GM21619 (cell line): ENCODE measurements around the gene TRIM17.
A peak's percentile ranks its signal among the peaks of the same experiment; 100 is the strongest.
"Not testable (repeated sequence)": the region's sequence is repeated elsewhere in the genome, so short reads cannot be mapped to it uniquely, and the experiment has no call there.

Source experiments
- ATAC-seq: cut with Tn5 transposase; IDR thresholded peaks from one replicate; pipeline ENCODE4 v1.9.1; 2021; ENCODE audit not compliant: unreplicated experiment

Gene TRIM17

DNA sequence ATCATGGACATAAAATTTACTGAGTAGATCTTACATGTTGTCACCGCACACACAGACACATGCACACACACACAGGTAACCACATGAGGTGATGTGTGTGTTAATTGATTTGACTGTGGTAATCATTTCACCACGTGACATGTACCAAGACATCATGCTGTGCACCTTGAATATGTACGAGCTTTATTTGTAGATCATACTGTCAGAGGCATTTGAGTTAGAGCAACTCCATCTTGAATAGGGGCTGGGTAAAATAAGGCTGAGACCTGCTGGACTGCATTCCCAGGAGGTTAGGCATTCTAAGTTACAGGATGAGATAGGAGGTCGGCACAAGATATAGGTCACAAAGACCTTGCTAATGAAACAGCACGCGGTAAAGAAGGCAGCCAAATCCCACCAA is 31.7 kb upstream of the TRIM17 start:
- no peak for ATAC-seq

DNA sequence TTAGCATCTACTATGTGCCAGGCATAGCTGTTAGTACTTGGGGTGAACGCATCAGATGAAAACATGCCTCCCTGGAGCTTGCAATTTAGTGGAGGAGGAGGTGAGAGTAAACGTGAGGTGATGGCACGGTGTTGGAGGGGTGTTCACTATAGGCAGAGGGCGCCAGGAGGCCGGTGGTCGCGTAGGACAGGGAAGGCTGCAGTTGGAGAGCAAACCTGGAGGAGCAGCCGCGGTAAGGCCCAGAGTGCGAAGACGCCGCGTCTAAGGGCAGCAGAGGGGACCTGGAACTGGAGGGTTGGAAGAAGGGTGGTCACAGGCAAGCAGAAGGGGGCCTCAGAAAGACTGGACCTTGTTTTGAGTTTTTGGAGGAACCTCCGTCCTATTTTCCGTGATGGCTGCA is 30.2 kb upstream of the TRIM17 start:
- no peak for ATAC-seq

DNA sequence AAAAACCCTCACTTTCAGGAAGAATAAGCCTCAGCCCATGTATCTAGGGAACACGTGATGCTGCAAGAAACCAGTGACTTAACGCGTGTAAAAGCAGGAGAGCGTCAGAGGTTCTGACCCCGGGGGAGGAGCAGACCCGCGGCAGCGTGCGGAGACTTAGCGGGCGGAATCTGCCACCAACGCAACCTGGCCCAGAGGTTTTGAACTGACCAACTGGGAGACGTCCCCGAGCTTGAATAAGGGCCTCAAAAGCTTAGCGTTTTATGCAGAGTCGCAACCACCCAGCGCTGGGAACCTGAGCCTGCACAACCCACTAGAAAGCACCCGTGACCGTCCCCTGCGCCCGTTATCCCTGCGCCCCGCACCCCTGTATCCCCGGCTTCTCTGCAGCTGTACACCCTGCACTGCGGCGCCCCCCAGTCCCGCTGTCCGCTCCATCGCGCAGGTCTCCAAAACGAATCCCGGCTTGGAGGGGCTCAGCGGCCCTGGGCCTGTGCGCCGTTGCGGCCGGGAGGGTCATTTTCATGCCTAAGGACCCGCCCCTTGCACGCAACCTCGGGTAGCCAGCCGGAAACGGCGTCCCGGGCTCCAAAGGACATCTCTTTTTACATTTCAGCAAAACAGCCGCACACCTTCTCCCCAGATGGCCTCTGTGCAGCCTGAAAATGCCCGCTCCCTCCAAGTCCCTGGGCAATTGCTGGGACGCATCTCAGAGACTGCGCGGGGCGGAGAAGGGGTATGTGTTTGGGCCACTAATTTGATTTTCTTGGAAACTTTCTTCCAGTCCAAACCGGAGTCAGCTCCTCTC is 29.4 kb upstream of the TRIM17 start:
- peak; percentile 74 for ATAC-seq

DNA sequence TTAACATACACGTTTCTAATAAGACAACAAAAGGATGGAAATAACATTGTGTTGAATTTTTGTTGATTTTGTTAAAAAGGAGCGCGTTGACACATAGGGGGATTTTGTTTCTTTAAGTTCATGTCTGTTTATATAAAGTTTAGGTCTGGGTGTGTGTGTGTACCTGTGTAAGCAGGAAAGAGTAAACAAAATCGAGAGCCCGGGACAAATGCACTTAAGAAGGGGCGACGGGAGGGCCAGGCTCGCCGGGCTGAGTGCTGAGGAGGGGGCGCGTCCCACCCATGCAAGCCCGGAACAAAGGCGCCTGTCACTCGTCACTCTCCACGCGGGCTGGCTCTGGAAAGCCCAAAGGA is 28.8 kb upstream of the TRIM17 start:
- no peak for ATAC-seq

DNA sequence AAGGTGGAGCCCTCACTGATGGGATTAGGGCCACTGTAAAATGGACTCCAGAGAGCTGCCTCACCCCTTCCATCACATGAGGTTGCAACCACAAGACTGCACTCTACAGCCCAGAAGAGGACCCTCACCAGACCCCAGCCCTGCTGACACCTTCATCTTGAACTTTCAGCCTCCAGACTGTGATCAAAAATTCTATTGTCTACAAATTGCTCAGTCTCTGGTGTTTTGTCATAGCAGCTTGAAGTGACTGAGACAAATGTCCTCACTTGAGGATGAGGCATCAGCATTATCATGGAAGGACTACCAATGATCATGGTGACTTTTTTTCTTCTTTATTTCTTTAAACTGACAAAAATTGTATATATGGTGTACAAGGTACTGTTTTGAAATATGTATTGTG is 26.7 kb upstream of the TRIM17 start:
- ATAC-seq, result no peak

DNA sequence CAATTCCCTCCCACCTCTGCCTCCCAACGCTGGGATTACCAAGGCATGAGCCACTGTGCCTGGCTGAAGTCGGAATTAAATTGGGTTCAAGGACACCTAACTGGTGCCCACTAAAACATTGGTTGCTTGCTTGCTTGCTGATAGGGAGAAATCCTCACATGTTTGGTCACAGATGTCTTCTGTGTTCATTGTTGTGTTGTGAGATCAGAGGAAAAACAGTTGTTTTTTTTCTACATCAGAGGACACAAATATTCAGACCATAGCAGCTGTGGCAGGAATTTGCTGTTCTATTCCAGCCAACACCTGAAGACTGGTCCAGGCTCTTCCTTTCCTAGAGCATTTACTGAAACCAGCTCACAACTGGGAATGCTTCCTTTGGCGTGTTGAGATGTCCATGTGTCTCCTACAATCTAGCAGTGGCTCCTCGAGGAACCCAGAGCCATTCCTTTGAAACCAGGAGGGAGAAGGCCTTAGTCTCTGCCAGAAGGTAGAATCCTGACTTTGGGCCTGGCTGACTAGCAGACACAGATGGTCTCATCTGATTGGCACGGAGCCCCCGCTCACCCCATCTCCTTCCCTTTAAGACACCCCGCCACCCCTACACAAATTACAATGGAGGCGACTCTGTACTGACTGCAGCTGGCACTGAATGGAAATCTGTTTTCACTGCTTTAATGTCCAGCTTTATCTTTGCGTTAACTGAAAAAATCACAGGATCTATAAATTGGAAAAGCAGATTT is 24.3 kb upstream of the TRIM17 start:
- ATAC-seq, result no peak

DNA sequence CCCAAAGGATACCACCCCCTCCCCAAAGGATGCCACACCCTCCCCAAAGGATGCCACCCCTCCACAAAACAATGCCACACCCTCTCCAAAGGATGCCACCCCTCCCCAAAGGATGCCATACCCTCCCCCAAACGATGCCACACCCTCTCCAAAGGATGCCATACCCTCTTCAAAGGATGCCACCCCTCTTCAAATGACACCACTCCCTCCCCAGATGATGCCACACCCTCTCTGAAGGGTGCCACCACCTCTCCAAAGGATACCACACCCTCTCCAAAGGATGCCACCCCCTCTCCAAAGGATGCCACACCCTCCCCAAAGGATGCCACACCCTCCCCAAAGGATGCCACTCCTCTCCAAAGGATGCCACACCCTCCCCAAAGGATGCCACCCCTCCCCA is 21.6 kb upstream of the TRIM17 start:
- ATAC-seq, result no peak

DNA sequence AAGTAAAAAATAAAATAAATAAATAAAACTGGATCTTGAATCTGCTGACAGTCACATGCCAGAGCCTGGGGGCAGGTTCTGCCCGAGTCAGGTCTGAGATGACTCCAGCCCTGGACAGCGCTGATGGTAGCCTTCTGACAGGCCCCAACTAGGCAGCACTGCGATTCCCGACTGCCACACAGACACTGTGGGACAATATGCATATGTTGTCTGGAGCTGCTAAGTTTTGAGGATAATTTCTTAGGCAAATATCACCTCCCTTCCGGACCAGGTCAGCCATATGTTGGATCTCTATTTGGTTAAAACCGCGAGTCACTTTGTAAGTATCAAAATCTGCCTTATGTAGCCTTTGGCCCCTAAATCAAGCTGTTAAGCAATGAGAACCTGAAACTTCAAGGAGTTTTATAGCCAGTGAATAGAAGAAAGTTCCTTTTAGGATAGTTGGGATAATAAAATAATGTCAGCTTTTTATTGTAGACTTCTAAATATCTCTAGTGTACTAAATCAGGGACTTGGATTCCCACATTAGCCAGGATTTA is 20.8 kb upstream of the TRIM17 start:
- no peak for ATAC-seq

DNA sequence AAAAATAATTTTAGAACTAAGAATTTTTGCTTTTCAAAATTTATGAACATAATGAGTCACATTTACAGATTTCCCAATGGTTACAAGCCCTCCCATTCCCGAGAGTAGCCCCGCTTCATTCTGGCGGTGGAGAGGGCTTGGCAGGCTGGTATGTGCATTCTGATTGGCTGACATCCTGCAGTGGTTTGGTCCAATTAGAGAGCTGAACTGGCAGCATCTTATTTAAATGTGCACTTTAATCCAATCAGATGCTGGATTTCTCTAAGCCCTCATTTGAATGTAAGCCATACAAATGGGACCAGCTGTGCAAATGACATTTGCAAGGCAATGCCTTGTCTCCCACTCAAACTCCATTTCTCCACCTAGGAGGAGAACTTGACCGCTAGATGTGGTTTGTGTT is 18.0 kb upstream of the TRIM17 start:
- ATAC-seq, result no peak

DNA sequence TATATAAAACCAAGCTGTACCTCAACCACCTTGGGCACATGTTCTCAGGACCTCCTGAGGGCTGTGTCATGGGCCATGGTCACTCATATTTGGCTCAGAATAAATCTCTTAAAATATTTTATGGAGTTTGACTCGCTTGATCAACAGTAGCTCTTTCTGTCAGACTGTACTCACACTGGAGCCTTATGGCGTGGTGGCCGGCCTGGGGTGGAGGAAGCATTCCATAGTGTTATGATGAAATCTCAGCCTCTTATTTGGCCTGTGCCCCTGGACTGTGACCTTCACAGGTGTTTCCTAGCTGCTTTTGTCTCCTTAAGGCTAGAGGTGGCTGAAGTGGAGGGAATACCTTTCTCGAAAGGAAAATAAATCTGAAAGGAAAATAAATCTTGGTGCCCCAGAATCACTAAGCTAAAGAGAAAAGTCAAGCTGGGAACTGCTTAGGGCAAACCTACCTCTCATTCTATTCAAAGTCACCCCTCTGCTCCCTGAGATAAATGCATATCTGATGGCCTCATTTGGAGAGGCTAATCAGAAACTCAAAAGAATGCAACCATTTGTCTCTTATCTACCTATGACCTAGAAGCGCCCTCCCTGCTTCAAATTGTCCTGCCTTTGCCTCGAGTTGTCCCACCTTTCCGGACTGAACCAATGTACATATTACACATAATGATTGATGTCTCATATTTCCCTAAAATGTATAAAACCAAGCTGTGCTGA is 16.8 kb upstream of the TRIM17 start:
- ATAC-seq, result not testable (repeated sequence)

DNA sequence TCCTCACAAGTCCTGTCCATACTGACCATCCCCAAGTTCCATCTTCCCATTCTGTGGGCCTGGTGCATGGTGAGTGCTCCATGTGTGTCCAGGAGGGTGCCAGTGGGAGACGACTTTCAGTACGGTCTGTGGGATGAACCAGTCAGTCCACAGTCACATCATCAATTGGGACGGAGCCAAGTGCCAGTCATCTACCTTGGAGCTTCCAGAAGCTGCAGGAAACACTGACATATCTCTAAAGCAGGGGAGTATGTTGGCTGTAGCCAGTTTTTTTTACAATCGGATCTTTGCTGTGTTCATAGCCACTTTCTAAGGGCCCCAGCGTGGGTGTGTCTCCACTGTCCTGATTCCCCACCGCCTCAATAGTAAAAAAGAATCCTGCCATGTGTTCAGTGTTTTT is 13.6 kb upstream of the TRIM17 start:
- ATAC-seq, result no peak

DNA sequence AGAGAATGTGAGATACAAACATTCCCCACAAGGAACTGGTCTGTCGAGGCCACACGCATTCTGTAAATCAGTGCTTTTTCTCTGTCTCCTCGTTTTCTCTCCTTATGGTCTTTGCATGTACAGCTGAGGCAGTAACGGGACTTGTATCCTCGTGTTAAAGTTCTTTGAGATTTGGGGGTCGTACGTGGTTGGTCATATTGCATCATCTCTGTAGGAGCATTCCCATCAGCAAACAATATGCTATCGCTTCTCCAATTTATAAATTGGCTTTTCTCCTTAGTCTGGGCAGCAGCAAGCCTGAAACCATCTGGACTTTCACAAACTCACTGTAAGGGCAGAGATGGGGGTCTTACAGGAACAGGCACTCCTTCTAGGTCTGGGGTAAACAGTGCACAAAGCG is 13.0 kb upstream of the TRIM17 start:
- ATAC-seq, result no peak

DNA sequence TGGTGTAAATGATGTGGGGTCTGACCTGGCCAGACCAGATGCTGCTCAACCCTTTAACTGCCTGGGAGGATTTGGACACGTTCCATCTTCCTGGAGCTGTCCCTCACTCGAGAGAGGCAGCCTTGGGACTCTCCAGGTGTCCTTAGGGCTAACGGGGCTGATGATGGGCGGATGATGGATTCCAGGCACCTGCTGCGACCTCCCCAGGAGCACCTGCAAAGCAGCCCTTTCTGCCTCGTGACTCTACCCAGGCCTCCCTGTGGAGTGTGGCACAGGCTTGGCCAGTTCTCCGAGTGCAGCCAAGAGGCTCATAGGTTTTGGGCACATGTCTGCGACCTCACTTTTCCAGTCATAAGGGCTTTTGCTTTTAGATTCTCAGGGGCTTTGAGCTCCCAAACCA is 12.3 kb upstream of the TRIM17 start:
- ATAC-seq, result no peak

DNA sequence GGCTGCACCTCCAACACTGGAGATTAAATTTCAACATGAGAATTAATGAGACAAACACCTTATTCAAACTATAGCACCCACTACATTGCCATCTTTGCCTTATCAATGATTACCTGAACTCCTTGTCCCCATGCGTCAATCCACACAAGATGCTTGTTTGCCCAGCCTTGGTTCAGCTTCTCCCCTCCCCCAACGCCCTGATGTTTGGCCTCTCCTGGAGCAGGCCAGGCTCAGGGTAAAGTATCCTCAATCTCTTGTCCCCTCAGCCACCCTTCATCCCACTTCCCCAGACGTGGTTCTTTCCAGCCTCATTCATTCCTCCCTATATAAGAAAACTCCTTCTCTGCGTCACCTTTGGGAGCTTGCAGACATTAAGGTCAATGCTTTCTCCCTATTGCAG is 11.8 kb upstream of the TRIM17 start:
- ATAC-seq, result no peak

DNA sequence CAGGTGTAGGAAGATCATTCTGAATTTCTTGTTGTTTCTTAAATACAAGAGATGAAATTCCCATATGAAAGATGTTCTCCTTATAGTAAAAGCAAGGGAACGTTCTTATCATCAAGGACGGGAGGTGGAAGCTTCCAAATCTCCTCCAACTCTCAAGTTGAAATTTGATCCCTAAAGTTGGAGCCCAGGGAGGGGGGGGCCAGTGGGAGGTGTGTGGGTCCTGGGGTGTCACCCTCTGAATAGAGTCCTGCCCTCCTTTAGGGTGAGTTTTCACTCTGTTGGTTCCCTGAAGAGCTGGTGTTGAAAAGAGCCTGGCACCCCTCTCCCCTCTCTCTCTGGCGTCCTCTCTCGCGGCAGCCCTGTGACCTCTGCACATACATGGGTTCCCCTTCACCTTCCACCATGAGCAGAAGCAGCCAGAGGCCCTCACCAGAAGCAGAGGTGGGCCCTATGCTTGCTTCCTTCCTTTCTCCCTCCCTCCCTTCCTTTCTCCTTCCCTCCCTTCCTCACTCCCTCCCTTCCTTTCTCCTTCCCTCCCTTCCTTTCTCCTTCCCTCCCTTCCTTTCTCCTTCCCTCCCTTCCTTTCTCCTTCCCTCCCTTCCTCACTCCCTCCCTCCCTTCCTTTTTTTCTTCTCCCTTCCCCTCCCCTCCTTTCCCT is 10.0 kb upstream of the TRIM17 start:
- ATAC-seq, result no peak

DNA sequence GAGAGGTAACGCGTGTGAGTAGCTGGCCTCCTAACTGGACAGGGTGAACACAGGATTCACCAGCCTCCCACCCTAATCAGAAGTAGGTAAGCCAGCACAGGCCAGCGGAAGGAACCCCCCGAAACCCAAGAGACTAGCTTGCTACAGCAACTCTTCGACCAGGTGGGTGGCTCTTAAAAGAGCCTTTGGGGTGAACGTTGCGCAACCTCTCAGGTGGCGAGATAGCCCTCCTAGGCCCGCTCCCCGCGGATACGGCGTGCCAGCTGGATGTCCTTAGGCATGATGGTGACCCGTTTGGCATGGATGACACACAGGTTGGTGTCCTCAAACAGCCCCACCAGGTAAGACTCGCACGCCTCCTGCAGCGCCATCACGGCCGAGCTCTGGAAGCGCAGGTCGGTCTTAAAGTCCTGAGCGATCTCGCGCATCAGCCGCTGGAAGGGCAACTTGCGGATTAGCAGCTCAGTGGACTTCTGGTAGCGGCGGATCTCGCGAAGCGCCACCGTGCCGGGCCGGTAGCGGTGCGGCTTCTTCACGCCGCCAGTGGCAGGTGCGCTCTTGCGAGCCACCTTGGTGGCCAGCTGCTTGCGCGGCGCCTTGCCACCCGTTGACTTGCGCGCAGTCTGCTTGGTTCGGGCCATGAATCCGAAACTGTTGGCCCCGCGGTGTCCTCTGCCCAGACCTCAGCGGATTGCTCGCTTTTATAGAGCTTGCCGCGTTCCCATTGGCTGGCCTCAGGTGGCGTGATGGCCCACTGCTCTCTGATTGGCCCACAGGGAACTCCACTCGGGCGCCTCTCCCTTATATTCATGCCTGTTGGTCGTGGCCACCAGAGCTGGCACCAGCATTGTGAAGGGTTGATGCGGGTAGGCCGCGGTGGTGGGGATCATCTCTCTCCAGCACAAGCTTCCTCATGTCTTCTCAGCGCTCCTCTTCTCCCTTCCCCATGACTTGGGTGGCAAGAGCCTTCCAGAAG is 8.3 kb upstream of the TRIM17 start:
- no peak for ATAC-seq

DNA sequence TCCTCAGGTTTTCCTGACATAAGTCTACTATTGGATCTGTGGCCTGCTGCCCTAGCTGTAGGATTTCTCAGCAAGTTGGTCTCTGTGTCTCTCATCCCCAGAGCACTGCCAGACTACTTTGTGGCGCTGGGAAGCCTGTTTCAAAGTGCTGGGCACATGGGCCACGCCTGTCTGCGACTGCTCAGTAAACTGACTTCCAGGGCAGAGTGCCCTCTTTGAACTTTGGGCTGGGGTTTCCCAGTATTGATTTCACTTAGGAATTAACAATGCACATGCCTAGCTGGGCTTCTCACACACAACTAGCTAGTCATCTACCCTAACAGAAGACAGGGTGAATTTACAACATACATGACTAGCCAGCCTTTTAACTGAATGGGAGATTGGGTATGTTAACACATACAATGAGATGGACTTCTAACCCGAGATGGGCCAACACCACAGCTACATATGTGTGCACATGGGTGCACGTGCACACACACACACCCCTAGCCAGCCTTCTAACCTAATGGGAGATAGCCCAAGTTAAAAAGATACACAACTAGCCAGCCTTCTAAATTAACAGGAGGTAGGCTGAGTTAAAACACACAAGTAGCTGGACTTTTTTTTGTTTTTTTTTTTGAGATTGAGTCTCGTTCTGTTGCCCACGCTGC is 6.9 kb upstream of the TRIM17 start:
- no peak for ATAC-seq

DNA sequence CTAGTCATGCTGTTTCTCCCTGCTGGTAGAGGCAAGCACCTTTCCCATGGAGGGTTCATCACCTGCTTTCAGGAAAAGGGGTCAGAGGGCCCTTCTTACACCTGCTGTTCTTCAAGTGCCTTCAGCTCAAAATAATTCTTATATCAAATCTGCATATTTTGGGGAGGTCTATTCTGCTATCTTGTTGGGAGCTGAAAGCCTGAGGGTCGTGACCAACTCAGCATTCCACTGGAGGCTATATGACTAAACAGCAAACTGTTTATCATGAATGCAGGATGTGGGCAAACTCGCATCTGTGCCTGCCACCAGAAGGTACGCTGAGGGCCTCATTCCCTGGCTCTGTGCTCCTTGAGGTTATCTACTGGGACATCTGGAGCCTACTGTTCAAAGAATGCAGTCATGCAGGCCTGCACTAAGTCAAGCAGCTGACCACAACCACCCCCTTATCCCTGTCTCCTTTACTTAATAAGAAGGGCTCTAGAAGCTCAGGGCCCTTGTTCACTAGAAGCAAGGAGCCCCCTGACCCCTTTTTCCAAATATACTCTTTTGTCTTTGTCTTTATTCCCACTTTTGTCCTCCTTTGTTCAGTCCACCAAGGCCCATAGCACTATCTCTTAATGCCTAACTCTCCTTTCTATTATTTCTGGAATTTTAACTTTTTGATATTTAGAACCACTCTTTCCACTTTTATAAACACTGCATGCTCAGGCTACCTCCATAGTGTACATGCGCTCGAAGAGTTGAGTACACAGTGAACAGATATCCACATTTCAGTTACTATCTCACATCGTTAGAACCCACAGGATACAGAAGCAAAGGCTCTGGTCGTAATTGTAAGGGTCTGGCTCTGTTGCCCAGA is 4.5 kb upstream of the TRIM17 start:
- no peak for ATAC-seq
